K562 (cell line): ENCODE measurements around the gene RNF167. TPM values are rescaled to one million over a fixed set of nuclear protein-coding genes. Genes with fewer than 3 reads are reported as not detected.

Experiments
- BRD4 ChIP-seq: fragments of 200-600 bp; sonication (generic); IDR thresholded peaks from 2 replicates; pipeline ENCODE4 v1.6.1; 2017; ENCODE audit warnings: inconsistent platforms
- CHD7 ChIP-seq: fragments of 200-600 bp; sonication (generic); IDR thresholded peaks from one replicate; pipeline ENCODE4 v1.6.1; 2012; ENCODE audit warnings: mild to moderate bottlenecking, low read depth, low read length, inconsistent platforms
- ESRRB ChIP-seq: fragments of 250-450 bp; sonication (Bioruptor Pico); IDR thresholded peaks from 2 replicates; pipeline ENCODE4 v1.5.0; 2020; ENCODE audit warnings: mild to moderate bottlenecking, moderate library complexity, borderline replicate concordance
- NFYB ChIP-seq: IDR thresholded peaks from 2 replicates; pipeline ENCODE4 v1.6.1; 2011; ENCODE audit warnings: mild to moderate bottlenecking, moderate library complexity; ENCODE audit not compliant: insufficient read length; ENCODE audit errors: extremely low read depth
- PCBP2 ChIP-seq: fragments of 200-400 bp; formaldehyde crosslinking; IDR thresholded peaks from 2 replicates; pipeline ENCODE4 v1.6.1; 2018; ENCODE audit warnings: low read length, low read depth, mild to moderate bottlenecking, moderate library complexity; ENCODE audit not compliant: poor library complexity, severe bottlenecking
- PHB2 ChIP-seq: fragments of 450-650 bp; IDR thresholded peaks from 2 replicates; pipeline ENCODE4 v1.6.1; 2017; ENCODE audit warnings: low read depth
- POLR2AphosphoS5 ChIP-seq: IDR thresholded peaks from 2 replicates; pipeline ENCODE4 v1.6.1; 2011; ENCODE audit warnings: mild to moderate bottlenecking, low read depth, low read length, moderate library complexity; ENCODE audit not compliant: control insufficient read depth, insufficient read depth
- POLR3G ChIP-seq: IDR thresholded peaks from 2 replicates; pipeline ENCODE4 v1.6.1; 2011; ENCODE audit not compliant: insufficient read length, insufficient replicate concordance; ENCODE audit errors: extremely low read depth
- ZMIZ1 ChIP-seq, 2 experiments: fragments of 150-350 bp in 1 of 2; IDR thresholded peaks; 2 replicates each; pipeline ENCODE4 v1.6.1; 2012 to 2016; ENCODE audit warnings: low read depth in 2 of 2, low read length in 2 of 2, mild to moderate bottlenecking in 1 of 2, moderate library complexity in 1 of 2
- ZNF140 ChIP-seq: fragments of 250-450 bp; sonication (Bioruptor Pico); IDR thresholded peaks from 2 replicates; pipeline ENCODE4 v1.8.0; 2021; ENCODE audit warnings: moderate library complexity, mild to moderate bottlenecking, inconsistent platforms
- polyA plus RNA-seq, 8 experiments: library from polyadenylated mRNA; depleted of rRNA in 4 of 8; stranded (reverse) in 5 of 8; unstranded in 3 of 8; fragments of >200 nt; fragmentation: Nextera tagmentation in 2 of 8; fragmentation: Illumina TruSeq in 1 of 8; extraction: Ambion mirVana in 2 of 8; extraction: Trizol in 1 of 8; gene quantifications; 2 replicates each; pipeline versions ENCODE4 v1.2.1 to v1.2.3, GENCODE V29; 2011 to 2014; ENCODE audit warnings: inconsistent platforms in 1 of 8, missing spikeins in 1 of 8
- total RNA-seq, 7 experiments: library from RNA; depleted of rRNA in 6 of 7; stranded (reverse); fragments of >200 nt in 6 of 7; fragmentation: Illumina TruSeq in 2 of 7; extraction: Trizol in 2 of 7; gene quantifications; 2 replicates each; pipeline versions ENCODE4 v1.2.1 to v1.2.3, GENCODE V29; 2011 to 2021; ENCODE audit warnings: low replicate concordance in 1 of 7

RNF167 gene
- total and polyA plus RNA-seq, 9 of the 15 experiments (the other 6 are each of a cell fraction or from before 2014, with no cell fraction given) = 16.5 to 143 (median 45.5) TPM

GRCh38 chr17:4945176-4945943 is 5.3 kb downstream of the RNF167 start (continued):
- TF ChIP-seq CHD7 = no peak
- TF ChIP-seq PCBP2 = no peak
- no peak for TF ChIP-seq ESRRB (CRISPR knock-in tag)
- no peak for TF ChIP-seq BRD4
- TF ChIP-seq NFYB = no peak
- TF ChIP-seq ZNF140 (CRISPR knock-in tag) = no peak
- no peak for TF ChIP-seq PHB2
- TF ChIP-seq ZMIZ1 (IDR thresholded peaks at IDR 0.05; ENCODE audit: low read depth in 2 of 2, low read length in 2 of 2) = 0 out of 4 replicates have a peak, but pooled peaks of 1 of the 2 experiments have one; percentile 18
- TF ChIP-seq POLR2AphosphoS5 = 0 out of 2 replicates have a peak, but pooled peaks have one; percentile 4
- TF ChIP-seq POLR3G = no peak
